CD4-positive, alpha-beta T cell treated with Interferon alpha-2 for 1 hour (primary cell): ENCODE results near the gene MYO7B.
"Not testable (repeated sequence)": the region's sequence is repeated elsewhere in the genome, so short reads cannot be mapped to it uniquely, and the experiment has no call there.

Experiments
- DNase-seq, 2 donors: peaks; one replicate each; pipeline ENCODE4 v3.0.0-alpha.2; 2020 to 2022

Gene MYO7B

DNA sequence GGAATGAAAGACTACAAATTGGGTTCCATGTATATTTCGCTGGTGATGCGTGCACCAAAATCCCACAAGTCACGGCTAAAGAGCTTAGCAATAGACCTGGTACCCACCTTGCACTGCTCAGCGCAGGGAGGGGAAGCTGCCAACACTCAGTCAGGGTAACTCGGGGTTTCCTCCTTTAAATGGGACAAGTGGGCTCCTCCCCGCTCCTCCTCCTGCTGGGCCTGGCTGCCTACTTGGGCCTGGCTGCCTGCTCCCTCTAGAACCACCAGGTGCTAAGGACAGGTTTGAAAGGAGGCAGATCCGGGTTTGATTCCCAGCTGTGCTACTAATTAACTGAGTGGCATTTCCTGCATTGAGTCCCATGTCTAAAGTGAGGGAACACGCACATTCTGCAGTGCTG is 23.4 kb downstream of the MYO7B start:
- no peak for DNase-seq

DNA sequence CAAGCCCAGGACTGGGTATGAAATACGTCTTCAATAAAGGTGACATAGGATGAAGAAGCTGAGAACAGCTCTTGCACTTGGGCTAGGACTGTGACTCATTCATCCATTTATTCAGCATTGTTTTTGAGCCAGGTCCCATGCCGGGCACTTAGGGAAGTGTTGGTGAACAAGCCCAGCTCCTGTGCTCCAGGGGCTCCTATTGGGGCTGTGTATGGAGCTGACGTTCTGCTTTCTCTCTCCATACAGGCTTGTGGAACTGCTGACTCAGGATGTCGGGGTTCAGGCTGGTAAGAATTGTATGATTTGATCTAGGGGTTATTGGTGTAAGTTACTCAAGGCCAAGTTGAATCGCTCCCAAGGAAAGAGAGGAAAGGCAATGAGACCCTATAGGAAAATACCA is 24.0 kb downstream of the MYO7B start:
- DNase-seq = no peak

GRCh38 chr2:127560201-127560930 is 24.9 kb downstream of the MYO7B start:
- no peak for DNase-seq

DNA sequence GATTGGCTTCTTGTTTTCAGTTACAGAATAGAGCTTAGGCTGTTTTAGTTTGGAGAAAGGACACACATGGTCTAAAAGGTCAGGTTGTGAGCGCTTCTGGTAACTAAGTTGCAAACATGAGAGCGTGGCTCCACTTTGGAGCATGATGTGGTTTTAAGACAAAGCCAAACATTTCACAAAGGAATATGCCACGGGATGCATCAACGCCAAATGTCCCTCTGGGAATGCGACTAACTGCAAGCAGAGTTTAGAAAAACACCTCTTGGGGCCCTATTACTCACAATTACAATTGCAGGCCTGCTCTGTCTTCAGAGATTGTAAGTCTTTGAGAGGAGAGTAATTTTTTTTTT is 25.4 kb downstream of the MYO7B start:
- DNase-seq = no peak

- no peak for DNase-seq
These were observed 25.9 kb downstream of the MYO7B start for GRCh38 chr2:127561371-127561770.

DNA sequence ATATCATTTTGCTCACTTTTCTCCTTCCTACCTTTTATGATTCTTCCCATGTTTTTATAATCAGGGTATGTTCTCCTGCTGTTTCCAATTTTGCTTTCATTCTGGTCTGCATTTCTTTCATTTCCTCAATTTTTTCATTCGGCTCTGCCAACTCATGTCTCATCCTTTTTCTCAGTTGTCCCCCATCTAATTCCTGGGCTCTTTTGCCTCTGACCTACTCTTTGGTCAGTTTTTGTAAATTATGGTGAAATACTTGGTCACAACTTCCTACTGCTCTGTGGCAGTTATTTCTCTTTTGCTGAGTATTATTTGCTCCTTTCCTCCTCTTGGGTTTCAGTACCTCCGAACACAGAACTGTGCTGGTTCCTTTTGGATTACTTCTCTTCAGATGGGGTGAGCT is 27.5 kb downstream of the MYO7B start:
- DNase-seq = no peak

GRCh38 chr2:127563458-127564428 is 28.3 kb downstream of the MYO7B start:
- peak; percentile 3 to 12 for DNase-seq

DNA sequence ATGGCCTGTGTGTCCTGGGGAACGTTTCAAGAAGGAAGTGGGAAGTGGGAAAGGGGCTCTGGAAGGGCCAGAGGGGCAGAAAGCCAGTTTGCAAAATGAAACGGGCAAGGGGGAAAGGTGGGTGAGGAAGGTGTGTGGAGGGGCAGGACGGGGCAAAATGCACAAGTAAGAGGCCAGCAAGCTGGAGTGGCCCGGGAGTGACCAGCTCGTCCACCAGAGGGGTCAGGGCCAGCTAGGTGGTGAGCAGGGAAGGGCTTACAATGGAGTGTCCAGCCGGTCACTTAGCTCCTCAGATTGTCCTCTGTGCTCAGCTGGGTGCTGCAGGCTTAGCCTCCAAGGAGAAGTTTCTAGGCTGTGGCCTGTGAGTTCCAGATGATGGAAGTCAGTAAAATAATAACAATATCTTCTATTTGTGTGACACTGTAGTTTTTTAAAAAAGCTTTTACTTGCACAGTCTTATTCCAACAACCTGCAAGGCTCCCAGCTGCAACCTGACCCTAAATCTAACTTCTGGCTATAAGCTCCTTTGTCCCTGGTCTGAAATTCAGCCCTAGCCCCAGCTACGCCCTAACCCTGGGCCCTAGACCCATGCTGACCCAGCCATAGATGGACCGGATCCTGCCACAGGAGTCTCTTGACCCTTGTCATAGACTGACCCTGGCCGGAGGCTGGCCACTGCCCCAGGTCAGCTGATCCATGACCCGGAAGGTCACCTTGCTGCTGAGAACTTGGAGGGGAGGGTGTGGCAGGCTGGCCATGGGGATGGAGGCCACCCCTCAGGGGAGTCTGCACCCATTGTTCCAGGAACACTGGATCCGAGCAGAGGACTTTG is 29.2 kb downstream of the MYO7B start:
- DNase-seq = no peak

GRCh38 chr2:127565261-127566138 is 30.0 kb downstream of the MYO7B start:
- DNase-seq = no peak

GRCh38 chr2:127566139-127566417 is 30.6 kb downstream of the MYO7B start:
- DNase-seq = no peak

DNA sequence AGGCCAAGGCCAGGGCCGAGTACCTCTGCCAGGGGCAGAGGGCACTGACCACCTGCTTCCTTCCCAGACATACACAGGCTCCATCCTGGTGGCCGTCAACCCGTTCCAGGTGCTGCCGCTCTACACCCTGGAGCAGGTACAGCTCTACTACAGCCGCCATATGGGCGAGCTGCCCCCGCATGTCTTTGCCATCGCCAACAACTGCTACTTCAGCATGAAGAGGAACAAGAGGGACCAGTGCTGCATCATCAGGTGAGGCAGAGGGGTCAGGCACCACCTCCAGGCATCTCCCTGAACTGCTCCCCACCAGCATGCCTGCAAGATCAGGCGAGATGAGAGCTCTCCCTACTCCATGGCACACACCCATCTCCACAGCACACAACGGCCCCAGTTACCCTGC is 31.1 kb downstream of the MYO7B start:
- no peak for DNase-seq

DNA sequence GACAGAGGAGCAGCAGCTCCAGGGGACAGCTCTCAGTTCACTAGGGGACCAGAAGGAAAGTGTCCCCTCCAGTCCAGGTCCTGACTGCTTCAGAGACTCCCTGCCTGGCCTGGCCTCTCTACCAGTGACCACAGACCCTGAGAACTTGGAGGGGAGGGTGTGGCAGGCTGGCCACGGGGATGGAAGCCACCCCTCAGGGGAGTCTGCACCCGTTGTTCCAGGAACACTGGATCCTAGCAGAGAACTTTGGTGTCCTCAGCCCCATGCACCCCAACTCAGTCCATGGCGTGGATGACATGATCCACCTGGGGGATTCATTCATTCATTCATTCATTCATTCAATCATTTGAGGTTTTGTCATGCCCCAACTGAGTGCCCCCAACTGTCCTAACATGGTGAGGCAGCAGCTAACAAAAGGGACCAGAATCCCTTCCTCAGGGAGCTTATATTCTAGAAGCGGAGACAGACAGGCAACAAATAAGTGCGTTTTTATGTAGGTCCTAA is 31.9 kb downstream of the MYO7B start:
- no peak for DNase-seq

GRCh38 chr2:127568128-127568527 is 32.6 kb downstream of the MYO7B start:
- DNase-seq = no peak

- no peak for DNase-seq
These were observed 34.2 kb downstream of the MYO7B start for GRCh38 chr2:127569666-127570065.

DNA sequence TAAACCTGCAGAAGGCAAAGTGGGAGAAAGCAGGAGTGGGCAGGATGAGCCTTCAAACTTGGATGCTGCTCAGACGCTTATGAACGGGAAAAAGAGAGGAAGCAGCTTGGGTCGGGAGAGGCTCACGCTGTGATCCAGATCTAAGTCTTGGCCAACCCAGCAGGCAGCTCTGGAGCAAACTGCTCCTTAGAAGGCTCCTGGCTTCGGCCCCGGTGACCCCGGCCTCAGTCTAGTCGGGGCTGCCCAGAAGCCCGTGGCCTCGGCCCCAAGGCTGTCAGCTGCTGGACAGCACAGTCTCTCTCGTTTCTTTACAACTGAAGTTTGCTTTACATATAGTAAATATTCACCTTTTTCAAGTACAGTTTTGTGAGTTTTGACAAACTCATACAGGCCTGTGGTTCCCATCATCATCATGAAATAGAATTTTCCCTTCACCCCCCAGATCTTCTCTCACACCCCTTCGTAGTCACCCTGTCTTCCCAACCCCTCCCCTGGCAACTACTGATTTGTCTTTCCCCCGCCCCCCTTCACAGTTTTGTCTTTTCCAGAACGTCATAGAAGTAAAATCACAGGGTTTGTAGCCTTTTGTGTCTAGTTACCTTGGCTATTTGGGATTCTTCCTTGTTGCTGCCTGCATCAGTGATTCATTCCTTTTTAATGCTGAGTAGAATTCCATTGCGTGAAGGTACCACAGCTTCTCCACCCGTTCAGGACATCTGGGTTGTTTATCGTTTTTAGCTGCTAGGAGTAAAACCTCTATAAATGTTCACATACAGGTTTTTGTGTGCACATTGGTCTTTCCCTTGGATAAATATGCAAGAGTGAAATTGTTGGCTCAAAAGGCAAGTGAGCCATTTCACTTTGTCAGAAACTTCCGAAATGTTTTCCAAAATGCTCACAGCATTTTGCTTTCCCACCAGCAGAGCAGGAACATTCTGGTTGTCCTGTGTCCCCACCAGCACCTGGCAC is 35.1 kb downstream of the MYO7B start:
- no peak for DNase-seq

DNA sequence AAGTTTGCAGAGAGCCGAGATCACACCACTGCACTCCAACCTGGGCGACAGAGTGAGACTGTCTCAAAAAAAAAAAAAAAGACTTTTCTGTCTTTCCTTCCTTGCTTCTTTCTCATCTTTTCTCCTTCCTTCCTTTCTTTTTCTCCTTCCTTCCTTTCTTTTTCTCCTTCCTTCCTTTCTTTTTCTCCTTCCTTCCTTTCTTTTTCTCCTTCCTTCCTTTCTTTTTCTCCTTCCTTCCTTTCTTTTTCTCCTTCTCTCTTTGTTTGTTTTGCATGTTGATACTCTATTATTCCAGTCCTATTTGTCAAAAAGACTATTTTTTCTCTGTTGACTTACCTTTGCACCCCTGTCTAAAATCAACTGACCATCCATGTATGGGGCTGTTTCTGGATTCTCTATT is 36.9 kb downstream of the MYO7B start:
- DNase-seq = not testable (repeated sequence)

DNA sequence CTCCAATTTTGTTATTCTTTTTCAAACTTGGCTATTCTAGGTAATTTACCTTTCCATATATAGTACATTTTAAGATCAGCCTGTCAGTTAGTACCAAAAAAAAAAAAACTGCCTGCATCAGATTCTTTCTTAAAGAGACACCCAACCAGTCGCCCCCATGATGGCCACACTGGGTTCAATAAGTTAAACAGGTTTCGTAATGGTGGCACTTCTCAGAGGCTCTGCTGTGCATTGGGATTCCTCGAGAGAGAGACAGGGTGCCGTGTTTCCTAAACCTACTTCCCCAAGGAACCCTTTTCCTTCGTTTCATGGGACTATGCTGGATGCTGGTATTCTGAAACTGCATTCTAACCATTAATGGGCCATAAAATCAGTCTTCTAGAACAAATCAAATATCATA is 37.4 kb downstream of the MYO7B start:
- DNase-seq = no peak

GRCh38 chr2:127573298-127573697 is 37.8 kb downstream of the MYO7B start:
- no peak for DNase-seq

DNA sequence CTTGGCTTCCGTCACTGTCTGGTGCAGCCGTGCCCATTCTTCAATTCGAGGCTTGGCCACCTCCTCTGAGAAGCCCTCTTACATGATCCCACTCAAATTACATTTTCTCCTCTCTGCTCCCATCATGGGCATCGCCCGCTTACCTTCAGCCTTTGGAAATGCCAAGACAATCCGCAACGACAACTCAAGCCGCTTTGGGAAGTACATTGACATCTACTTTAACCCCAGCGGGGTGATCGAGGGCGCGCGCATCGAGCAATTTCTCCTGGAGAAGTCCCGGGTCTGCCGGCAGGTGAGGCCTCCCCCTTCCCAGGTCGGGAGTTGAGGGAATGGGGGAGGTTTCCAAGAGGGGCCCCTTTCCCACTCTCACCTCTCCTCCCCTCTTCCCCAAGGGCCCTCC is 38.3 kb downstream of the MYO7B start:
- no peak for DNase-seq

DNA sequence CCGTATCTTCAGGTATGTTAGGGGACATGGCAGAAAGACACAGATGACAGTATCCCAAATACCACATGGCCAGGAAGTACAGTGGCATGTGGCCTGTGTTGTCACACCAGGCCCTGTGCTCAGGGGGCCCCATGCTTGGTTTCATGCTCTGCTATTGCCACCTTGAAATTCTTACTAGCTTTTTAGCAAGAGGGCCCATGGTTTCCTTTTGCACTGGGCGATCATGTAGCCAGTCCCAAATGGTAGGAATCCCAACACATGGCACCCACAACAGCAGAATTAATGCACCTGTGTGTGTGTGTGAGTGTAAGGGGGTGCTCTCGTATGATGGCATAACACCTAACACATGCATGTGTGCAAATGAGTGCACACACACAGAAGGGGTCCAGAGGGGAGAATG is 39.2 kb downstream of the MYO7B start:
- DNase-seq = no peak

DNA sequence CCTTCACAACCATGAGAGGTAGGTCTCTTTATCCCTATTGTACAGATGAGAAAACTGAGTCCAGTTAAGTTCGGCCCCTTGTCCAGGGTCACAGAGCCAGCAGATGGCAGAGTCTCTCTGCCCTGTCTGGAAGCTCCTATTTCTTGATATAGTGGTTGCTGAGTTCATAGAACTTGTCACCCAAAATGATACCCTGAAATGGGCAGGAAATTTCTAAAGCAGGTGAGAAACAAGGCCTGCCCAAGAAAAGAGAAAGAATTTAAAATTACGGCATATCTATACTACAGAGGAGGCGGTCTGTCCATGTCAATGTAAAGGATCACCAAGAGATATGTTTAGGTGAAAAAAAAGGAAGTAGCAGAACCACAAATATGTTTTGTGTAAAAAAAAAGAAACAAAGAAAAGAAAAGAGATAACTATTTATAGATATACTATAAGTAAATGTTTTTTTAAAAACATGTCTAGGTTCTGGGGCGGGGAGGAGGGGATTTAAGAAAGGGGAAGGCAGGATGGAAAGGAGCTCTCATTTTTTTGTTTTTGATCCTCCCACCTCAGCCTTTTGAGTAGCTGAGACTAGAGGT is 39.8 kb downstream of the MYO7B start:
- DNase-seq = no peak
